ENCODE data around the gene FAM120A. TPM values are rescaled to one million over a fixed set of nuclear protein-coding genes. Genes with fewer than 3 reads are reported as not detected.

FAM120A gene
- total and polyA plus RNA-seq, 7 donors: 59.9 to 106 (median 66.0) TPM

GRCh38 chr9:93573516-93573828 lies 122.0 kb downstream of the FAM120A start:
- peaks cover 0 to 27% (median 21%) of the 10 kb centered on the region in 4 donors for H3K4me1 ChIP-seq
- H3K27ac ChIP-seq: no peak overlapping the region
- H3K4me3 ChIP-seq: no peak overlapping the region
- no peaks in the 10 kb centered on the region for H3K36me3 ChIP-seq
- WGBS, 2 donors: 89 to 96% methylated on average over 3 of the region's 3 CpGs
- DNase-seq: no peak
- intact Hi-C loops (cut with DNase I): no loop called here
- H3K27me3 ChIP-seq: no peaks in the 10 kb centered on the region
- no peaks in the 10 kb centered on the region for H3K9me3 ChIP-seq
- TF ChIP-seq CTCF (IDR thresholded peaks at IDR 0.05): no peak
- no peak for TF ChIP-seq EP300 (IDR thresholded peaks at IDR 0.05)
- no peak for TF ChIP-seq POLR2A (IDR thresholded peaks at IDR 0.05)
- TF ChIP-seq POLR2AphosphoS5 (IDR thresholded peaks at IDR 0.05): no peak

- no peak for TF ChIP-seq CTCF (IDR thresholded peaks at IDR 0.05)
- no peak for TF ChIP-seq EP300 (IDR thresholded peaks at IDR 0.05)
- no peak for TF ChIP-seq POLR2AphosphoS5 (IDR thresholded peaks at IDR 0.05)
- TF ChIP-seq POLR2A (IDR thresholded peaks at IDR 0.05): no peak
- no peaks in the 10 kb centered on the region for H3K36me3 ChIP-seq
- H3K4me3 ChIP-seq: no peak overlapping the region
- no peaks in the 10 kb centered on the region for H3K27me3 ChIP-seq
- H3K9me3 ChIP-seq: no peaks in the 10 kb centered on the region
- H3K4me1 ChIP-seq: peaks cover 0 to 35% (median 29%) of the 10 kb centered on the region in 4 donors
- 86 to 90% methylated on average over 9 of the region's 9 CpGs for WGBS, 2 donors
- no peak for DNase-seq
- H3K27ac ChIP-seq: peak overlapping the region in 2 of 4 donors; percentile 91 to 95
- intact Hi-C loops (cut with DNase I): no loop called here
Measured at GRCh38 chr9:93574091-93574899, 122.8 kb downstream of the FAM120A start.

- Histone ChIP-seq H3K9me3 (no peaks in the 10 kb centered on the region), H3K27me3 (no peaks in the 10 kb centered on the region), H3K36me3 (no peaks in the 10 kb centered on the region), H3K27ac (peak overlapping the region; percentile 91 to 98 (median 95)), H3K4me3 (peak overlapping the region; percentile 71 to 96 (median 84)), H3K4me1 (peaks cover 0 to 44% (median 38%) of the 10 kb centered on the region in 4 donors)
- intact Hi-C loops (cut with DNase I): no loop called here
- peak; percentile 64 for DNase-seq
- WGBS, 2 donors: 37 to 39% methylated on average over 30 of the region's 30 CpGs
- TF ChIP-seq CTCF (IDR thresholded peaks at IDR 0.05) (no peak), POLR2AphosphoS5 (IDR thresholded peaks at IDR 0.05) (no peak), POLR2A (IDR thresholded peaks at IDR 0.05) (no peak), EP300 (IDR thresholded peaks at IDR 0.05) (no peak)
Measured at GRCh38 chr9:93574900-93575795, 123.7 kb downstream of the FAM120A start.

- peak overlapping the region; percentile 91 to 98 (median 95) for H3K27ac ChIP-seq
- intact Hi-C loops (cut with DNase I): no loop called here
- 1% methylated on average over 26 of the region's 26 CpGs for WGBS, 2 donors
- H3K4me3 ChIP-seq: peak overlapping the region; percentile 71 to 96 (median 84)
- H3K4me1 ChIP-seq: peaks cover 0 to 51% (median 45%) of the 10 kb centered on the region in 4 donors
- H3K36me3 ChIP-seq: no peaks in the 10 kb centered on the region
- H3K27me3 ChIP-seq: no peaks in the 10 kb centered on the region
- peak in 1 of 2 donors; percentile 20 for TF ChIP-seq POLR2A (IDR thresholded peaks at IDR 0.05)
- TF ChIP-seq CTCF (IDR thresholded peaks at IDR 0.05): no peak
- peak in 3 of 4 donors; percentile 15 to 52 (median 37) for TF ChIP-seq POLR2AphosphoS5 (IDR thresholded peaks at IDR 0.05)
- TF ChIP-seq EP300 (IDR thresholded peaks at IDR 0.05): no peak
- H3K9me3 ChIP-seq: no peaks in the 10 kb centered on the region
- DNase-seq: no peak
Measured at GRCh38 chr9:93575796-93576257, 124.3 kb downstream of the FAM120A start.

All from sigmoid colon (tissue), 7 donors.